H9 (cell line): ENCODE measurements around the gene BHLHE40. TPM values are rescaled to one million over a fixed set of nuclear protein-coding genes. Genes with fewer than 3 reads are reported as not detected.

Source experiments
- DNase-seq: peaks from one replicate; pipeline ENCODE4 v3.0.0-alpha.2; 2017
- H2AFZ ChIP-seq: one replicate; pipeline ENCODE4 v1.6.1; 2013; ENCODE audit warnings: mild to moderate bottlenecking, low read length, control low read depth, moderate library complexity
- H2AK5ac ChIP-seq: 2 replicates; pipeline ENCODE4 v1.6.1; 2013; ENCODE audit warnings: low read length, control low read depth, mixed read lengths; ENCODE audit not compliant: insufficient read length
- H2BK120ac ChIP-seq: one replicate; pipeline ENCODE4 v1.6.1; 2013; ENCODE audit warnings: low read depth, mild to moderate bottlenecking, low read length, control low read depth, inconsistent platforms; ENCODE audit not compliant: poor library complexity, severe bottlenecking
- H2BK12ac ChIP-seq: 2 replicates; pipeline ENCODE4 v1.6.1; 2013; ENCODE audit warnings: low read length, control low read depth, mixed read lengths, low read depth; ENCODE audit not compliant: insufficient read length
- H2BK15ac ChIP-seq: 2 replicates; pipeline ENCODE4 v1.6.1; 2013; ENCODE audit warnings: low read depth, low read length, control low read depth
- H2BK20ac ChIP-seq: one replicate; pipeline ENCODE4 v1.6.1; 2013; ENCODE audit warnings: low read depth, mild to moderate bottlenecking, low read length, control low read depth, inconsistent platforms; ENCODE audit not compliant: poor library complexity, severe bottlenecking
- H2BK5ac ChIP-seq: 2 replicates; pipeline ENCODE4 v1.6.1; 2013; ENCODE audit warnings: low read length, control low read depth, mixed read lengths; ENCODE audit not compliant: insufficient read length
- H3K14ac ChIP-seq: 2 replicates; pipeline ENCODE4 v1.6.1; 2013; ENCODE audit warnings: low read length, control low read depth; ENCODE audit not compliant: insufficient read depth
- H3K18ac ChIP-seq: 2 replicates; pipeline ENCODE4 v1.6.1; 2013; ENCODE audit warnings: low read depth, mild to moderate bottlenecking, mixed read lengths, low read length, control low read depth; ENCODE audit not compliant: insufficient read length
- H3K23ac ChIP-seq: 2 replicates; pipeline ENCODE4 v1.6.1; 2013; ENCODE audit warnings: low read length, control low read depth, mixed read lengths, low read depth; ENCODE audit not compliant: insufficient read length
- H3K23me2 ChIP-seq: 2 replicates; pipeline ENCODE4 v1.6.1; 2013; ENCODE audit warnings: low read depth, mild to moderate bottlenecking, mixed read lengths, low read length, control low read depth; ENCODE audit not compliant: insufficient read length, poor library complexity, severe bottlenecking
- H3K27ac ChIP-seq: 2 replicates; pipeline ENCODE4 v1.5.1; 2013; ENCODE audit warnings: low read length, control low read depth, mixed read lengths, low read depth; ENCODE audit not compliant: insufficient read length
- H3K27me3 ChIP-seq: 2 replicates; pipeline ENCODE4 v1.6.1; 2013; ENCODE audit warnings: low read length, control low read depth, inconsistent platforms; ENCODE audit not compliant: insufficient read depth
- H3K4ac ChIP-seq: 2 replicates; pipeline ENCODE4 v1.6.1; 2013; ENCODE audit warnings: low read depth, mild to moderate bottlenecking, control low read depth, inconsistent platforms, low read length, moderate library complexity
- H3K4me1 ChIP-seq: 2 replicates; pipeline ENCODE4 v1.6.1; 2013; ENCODE audit warnings: low read length, control low read depth, inconsistent platforms; ENCODE audit not compliant: insufficient read depth
- H3K4me2 ChIP-seq: 2 replicates; pipeline ENCODE4 v1.6.1; 2013; ENCODE audit warnings: low read length, control low read depth, mixed read lengths; ENCODE audit not compliant: insufficient read length, insufficient read depth
- H3K56ac ChIP-seq: 2 replicates; pipeline ENCODE4 v1.6.1; 2013; ENCODE audit warnings: low read depth, mild to moderate bottlenecking, mixed read lengths, low read length, control low read depth; ENCODE audit not compliant: insufficient read length
- H3K79me1 ChIP-seq: 2 replicates; pipeline ENCODE4 v1.6.1; 2013; ENCODE audit warnings: low read depth, mild to moderate bottlenecking, moderate library complexity, low read length, control low read depth, inconsistent platforms; ENCODE audit not compliant: insufficient read depth, poor library complexity, severe bottlenecking
- H3K79me2 ChIP-seq: 2 replicates; pipeline ENCODE4 v1.6.1; 2013; ENCODE audit warnings: low read length, control low read depth, inconsistent platforms; ENCODE audit not compliant: insufficient read depth
- H3K9ac ChIP-seq: 2 replicates; pipeline ENCODE4 v1.6.1; 2013; ENCODE audit warnings: low read length, control low read depth, mixed read lengths; ENCODE audit not compliant: insufficient read length; ENCODE audit errors: extremely low read depth
- H3K9me3 ChIP-seq: one replicate; pipeline ENCODE4 v1.6.1; 2013; ENCODE audit warnings: low read depth, low read length, inconsistent platforms; ENCODE audit not compliant: control insufficient read depth
- H3T11ph ChIP-seq: one replicate; pipeline ENCODE4 v1.6.1; 2013; ENCODE audit warnings: mild to moderate bottlenecking, low read length, control low read depth, inconsistent platforms
- H4K20me1 ChIP-seq: one replicate; pipeline ENCODE4 v1.6.1; 2013; ENCODE audit not compliant: control insufficient read depth, insufficient read length, insufficient read depth
- H4K5ac ChIP-seq: 2 replicates; pipeline ENCODE4 v1.6.1; 2013; ENCODE audit warnings: low read depth, mild to moderate bottlenecking, mixed read lengths, low read length, control low read depth; ENCODE audit not compliant: insufficient read length
- H4K8ac ChIP-seq: replicated peaks from 2 replicates; pipeline ENCODE4 v1.6.1; 2013; ENCODE audit warnings: low read length, control low read depth, mixed read lengths, low read depth; ENCODE audit not compliant: insufficient read length
- H4K91ac ChIP-seq: 2 replicates; pipeline ENCODE4 v1.6.1; 2013; ENCODE audit warnings: low read depth, mild to moderate bottlenecking, moderate library complexity, mixed read lengths, low read length, control low read depth; ENCODE audit not compliant: insufficient read length
- H3K27ac Mint-ChIP-seq, 3 experiments: 2 replicates in 2 of 3; 3 replicates in 1 of 3; pipeline ENCODE4 v1.8.0; 2020 to 2021; ENCODE audit warnings: mixed read lengths in 3 of 3, mild to moderate bottlenecking in 1 of 3, moderate library complexity in 1 of 3
- H3K27me3 Mint-ChIP-seq: 2 replicates; pipeline ENCODE4 v1.8.0; 2021; ENCODE audit warnings: low read depth, mild to moderate bottlenecking, moderate library complexity, mixed read lengths
- H3K36me3 Mint-ChIP-seq, 3 experiments: 2 replicates in 2 of 3; 3 replicates in 1 of 3; pipeline ENCODE4 v1.8.0; 2020 to 2021; ENCODE audit warnings: low read depth in 3 of 3, mixed read lengths in 3 of 3; ENCODE audit not compliant: insufficient read depth in 1 of 3
- H3K4me1 Mint-ChIP-seq, 2 experiments: 2 replicates each; pipeline ENCODE4 v1.8.0; 2020; ENCODE audit warnings: mixed read lengths in 2 of 2
- H3K4me3 Mint-ChIP-seq, 2 experiments: 2 replicates in 1 of 2; 3 replicates in 1 of 2; pipeline ENCODE4 v1.8.0; 2020 to 2021; ENCODE audit warnings: mild to moderate bottlenecking in 2 of 2, mixed read lengths in 2 of 2, moderate library complexity in 1 of 2
- H3K9me3 Mint-ChIP-seq, 2 experiments: 2 replicates in 1 of 2; 3 replicates in 1 of 2; pipeline ENCODE4 v1.8.0; 2020; ENCODE audit warnings: mild to moderate bottlenecking in 2 of 2, mixed read lengths in 2 of 2, moderate library complexity in 1 of 2
- WGBS: extraction: QIAGEN DNeasy Blood & Tissue Kit; methylation state at CpG from one replicate; pipeline ENCODE4 v1.1.7; 2013; ENCODE audit warnings: missing lambda C conversion rate, low lambda C conversion rate, mixed read lengths; ENCODE audit not compliant: insufficient read length; ENCODE audit errors: extremely low coverage; 5-methylcytosine and 5-hydroxymethylcytosine counted together
- total RNA-seq: library from RNA; stranded (reverse); gene quantifications from 2 replicates; pipeline ENCODE4 v1.2.1, GENCODE V29; 2021
- TF ChIP-seq, protein P1 (sequence below): fragments of 200-600 bp; sonication (generic); conservative IDR thresholded peaks from 3 replicates; pipeline ENCODE4 v1.8.0; 2021; ENCODE audit warnings: antibody characterized with exemption, mild to moderate bottlenecking

Gene BHLHE40
- total RNA-seq, 1 experiment from 2014 or later = 4.1 TPM

- Histone ChIP-seq H2BK20ac (no peak overlapping the region), H4K5ac (no peak overlapping the region), H2BK15ac (no peak overlapping the region), H2AK5ac (no peak overlapping the region), H3K23me2 (no peaks in the 10 kb centered on the region), H3T11ph (no peak overlapping the region), H3K23ac (no peak overlapping the region), H3K79me1 (no peaks in the 10 kb centered on the region), H2AFZ (no peak overlapping the region), H3K18ac (no peak overlapping the region), H3K79me2 (no peaks in the 10 kb centered on the region), H4K91ac (no peak overlapping the region), H3K4ac (no peak overlapping the region), H3K4me2 (no peak overlapping the region), H2BK120ac (no peak overlapping the region), H3K14ac (no peak overlapping the region), H4K20me1 (no peaks in the 10 kb centered on the region), H3K56ac (no peak overlapping the region), H3K9me3 (no peaks in the 10 kb centered on the region), H2BK12ac (no peak overlapping the region), H2BK5ac (no peak overlapping the region), H3K4me1 (no peaks in the 10 kb centered on the region), H3K27me3 (no peaks in the 10 kb centered on the region), H3K27ac (no peak overlapping the region), H4K8ac (no peak overlapping the region), H3K9ac (no peak overlapping the region)
- peaks cover 7% of the 10 kb centered on the region for H3K27me3 Mint-ChIP-seq
- no peak overlapping the region for H3K4me3 Mint-ChIP-seq
- H3K9me3 Mint-ChIP-seq = no peaks in the 10 kb centered on the region
- no peaks in the 10 kb centered on the region for H3K36me3 Mint-ChIP-seq
- peaks cover 15 to 25% of the 10 kb centered on the region in 2 experiments for H3K4me1 Mint-ChIP-seq
- WGBS = no CpG with 5 or more reads among the region's 11 CpGs
- H3K27ac Mint-ChIP-seq = no peak overlapping the region; a peak in 1 of 7 replicates
- TF ChIP-seq, protein P1, sequence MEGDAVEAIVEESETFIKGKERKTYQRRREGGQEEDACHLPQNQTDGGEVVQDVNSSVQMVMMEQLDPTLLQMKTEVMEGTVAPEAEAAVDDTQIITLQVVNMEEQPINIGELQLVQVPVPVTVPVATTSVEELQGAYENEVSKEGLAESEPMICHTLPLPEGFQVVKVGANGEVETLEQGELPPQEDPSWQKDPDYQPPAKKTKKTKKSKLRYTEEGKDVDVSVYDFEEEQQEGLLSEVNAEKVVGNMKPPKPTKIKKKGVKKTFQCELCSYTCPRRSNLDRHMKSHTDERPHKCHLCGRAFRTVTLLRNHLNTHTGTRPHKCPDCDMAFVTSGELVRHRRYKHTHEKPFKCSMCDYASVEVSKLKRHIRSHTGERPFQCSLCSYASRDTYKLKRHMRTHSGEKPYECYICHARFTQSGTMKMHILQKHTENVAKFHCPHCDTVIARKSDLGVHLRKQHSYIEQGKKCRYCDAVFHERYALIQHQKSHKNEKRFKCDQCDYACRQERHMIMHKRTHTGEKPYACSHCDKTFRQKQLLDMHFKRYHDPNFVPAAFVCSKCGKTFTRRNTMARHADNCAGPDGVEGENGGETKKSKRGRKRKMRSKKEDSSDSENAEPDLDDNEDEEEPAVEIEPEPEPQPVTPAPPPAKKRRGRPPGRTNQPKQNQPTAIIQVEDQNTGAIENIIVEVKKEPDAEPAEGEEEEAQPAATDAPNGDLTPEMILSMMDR = no peak
- DNase-seq = no peak
These were observed 17.6 kb downstream of the BHLHE40 start for GRCh38 chr3:4996771-4997291.
